ENCODE data around the gene RNASEH2A. TPM values are rescaled to one million over a fixed set of nuclear protein-coding genes. Genes with fewer than 3 reads are reported as not detected.

RNASEH2A gene
- total and polyA plus RNA-seq, 2 of the 13 experiments (the other 11 are each of a cell fraction or from before 2014, with no cell fraction given) = 25.1 to 35.8 TPM

- TF ChIP-seq, protein P1, sequence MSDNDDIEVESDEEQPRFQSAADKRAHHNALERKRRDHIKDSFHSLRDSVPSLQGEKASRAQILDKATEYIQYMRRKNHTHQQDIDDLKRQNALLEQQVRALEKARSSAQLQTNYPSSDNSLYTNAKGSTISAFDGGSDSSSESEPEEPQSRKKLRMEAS (IDR thresholded peaks at IDR 0.05) = peak; percentile 88
- TF ChIP-seq ZNF816 (CRISPR knock-in tag; IDR thresholded peaks at IDR 0.05; ENCODE audit: borderline replicate concordance) = no peak; the same call in 1 of the 2 replicates
- TF ChIP-seq, protein P2, sequence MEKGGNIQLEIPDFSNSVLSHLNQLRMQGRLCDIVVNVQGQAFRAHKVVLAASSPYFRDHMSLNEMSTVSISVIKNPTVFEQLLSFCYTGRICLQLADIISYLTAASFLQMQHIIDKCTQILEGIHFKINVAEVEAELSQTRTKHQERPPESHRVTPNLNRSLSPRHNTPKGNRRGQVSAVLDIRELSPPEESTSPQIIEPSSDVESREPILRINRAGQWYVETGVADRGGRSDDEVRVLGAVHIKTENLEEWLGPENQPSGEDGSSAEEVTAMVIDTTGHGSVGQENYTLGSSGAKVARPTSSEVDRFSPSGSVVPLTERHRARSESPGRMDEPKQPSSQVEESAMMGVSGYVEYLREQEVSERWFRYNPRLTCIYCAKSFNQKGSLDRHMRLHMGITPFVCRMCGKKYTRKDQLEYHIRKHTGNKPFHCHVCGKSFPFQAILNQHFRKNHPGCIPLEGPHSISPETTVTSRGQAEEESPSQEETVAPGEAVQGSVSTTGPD (CRISPR knock-in tag; IDR thresholded peaks at IDR 0.05) = no peak
- peak; percentile 47 to 65; a peak in 3 of 4 replicates for TF ChIP-seq POLR2A (IDR thresholded peaks at IDR 0.05; ENCODE audit: insufficient read depth in 1 of 2, low read depth in 2 of 2, low read length in 2 of 2)
- TF ChIP-seq HCFC1 (IDR thresholded peaks at IDR 0.05; ENCODE audit: low read depth, low read length) = no peak
- TF ChIP-seq IKZF5 (CRISPR knock-in tag; IDR thresholded peaks at IDR 0.05) = no peak; the same call in none of the 2 replicates
- TF ChIP-seq SAFB2 (CRISPR knock-in tag; IDR thresholded peaks at IDR 0.05; ENCODE audit: borderline replicate concordance, low read depth) = no peak
- no peak for TF ChIP-seq PHB2 (IDR thresholded peaks at IDR 0.05; ENCODE audit: partially characterized antibody)
- TF ChIP-seq, protein P3, sequence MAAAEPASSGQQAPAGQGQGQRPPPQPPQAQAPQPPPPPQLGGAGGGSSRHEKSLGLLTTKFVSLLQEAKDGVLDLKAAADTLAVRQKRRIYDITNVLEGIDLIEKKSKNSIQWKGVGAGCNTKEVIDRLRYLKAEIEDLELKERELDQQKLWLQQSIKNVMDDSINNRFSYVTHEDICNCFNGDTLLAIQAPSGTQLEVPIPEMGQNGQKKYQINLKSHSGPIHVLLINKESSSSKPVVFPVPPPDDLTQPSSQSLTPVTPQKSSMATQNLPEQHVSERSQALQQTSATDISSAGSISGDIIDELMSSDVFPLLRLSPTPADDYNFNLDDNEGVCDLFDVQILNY (CRISPR knock-in tag; conservative IDR thresholded peaks at IDR 0.05) = no peak
- TF ChIP-seq GRHL1 (CRISPR knock-in tag; conservative IDR thresholded peaks at IDR 0.05) = no peak
- TF ChIP-seq, protein P4, sequence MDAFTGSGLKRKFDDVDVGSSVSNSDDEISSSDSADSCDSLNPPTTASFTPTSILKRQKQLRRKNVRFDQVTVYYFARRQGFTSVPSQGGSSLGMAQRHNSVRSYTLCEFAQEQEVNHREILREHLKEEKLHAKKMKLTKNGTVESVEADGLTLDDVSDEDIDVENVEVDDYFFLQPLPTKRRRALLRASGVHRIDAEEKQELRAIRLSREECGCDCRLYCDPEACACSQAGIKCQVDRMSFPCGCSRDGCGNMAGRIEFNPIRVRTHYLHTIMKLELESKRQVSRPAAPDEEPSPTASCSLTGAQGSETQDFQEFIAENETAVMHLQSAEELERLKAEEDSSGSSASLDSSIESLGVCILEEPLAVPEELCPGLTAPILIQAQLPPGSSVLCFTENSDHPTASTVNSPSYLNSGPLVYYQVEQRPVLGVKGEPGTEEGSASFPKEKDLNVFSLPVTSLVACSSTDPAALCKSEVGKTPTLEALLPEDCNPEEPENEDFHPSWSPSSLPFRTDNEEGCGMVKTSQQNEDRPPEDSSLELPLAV (CRISPR knock-in tag; conservative IDR thresholded peaks at IDR 0.05; ENCODE audit: low read depth) = no peak
- TF ChIP-seq SPEN (CRISPR knock-in tag; IDR thresholded peaks at IDR 0.05; ENCODE audit: low read depth) = peak; percentile 59; the same call in 1 of the 2 replicates
- TF ChIP-seq CBX5 (CRISPR knock-in tag; IDR thresholded peaks at IDR 0.05; ENCODE audit: borderline replicate concordance) = no peak
- no peak; the same call in 1 of the 2 replicates for TF ChIP-seq ZBTB3 (CRISPR knock-in tag; IDR thresholded peaks at IDR 0.05; ENCODE audit: borderline replicate concordance, low read depth)
- no peak for TF ChIP-seq JUN (CRISPR knock-in tag; IDR thresholded peaks at IDR 0.05)
- no peak for TF ChIP-seq NR3C1 (CRISPR knock-in tag; IDR thresholded peaks at IDR 0.05)
- TF ChIP-seq MBNL3 (CRISPR knock-in tag; conservative IDR thresholded peaks at IDR 0.05) = no peak
- TF ChIP-seq FOXO4 (CRISPR knock-in tag; conservative IDR thresholded peaks at IDR 0.05) = no peak
- TF ChIP-seq KDM4B (CRISPR knock-in tag; IDR thresholded peaks at IDR 0.05) = peak; percentile 82; the same call in 1 of the 2 replicates
- no peak for TF ChIP-seq KMT2B (CRISPR knock-in tag; IDR thresholded peaks at IDR 0.05)
These were observed 12.8 kb upstream of the RNASEH2A start (continued) for GRCh38 chr19:12793290-12794195.
